HG02981 (cell line): ENCODE measurements around the gene CELA3A.
A peak's percentile ranks its signal among the peaks of the same experiment; 100 is the strongest.
"Not testable (repeated sequence)": the region's sequence is repeated elsewhere in the genome, so short reads cannot be mapped to it uniquely, and the experiment has no call there.

ENCODE experiments used
- ATAC-seq: cut with Tn5 transposase; IDR thresholded peaks from one replicate; pipeline ENCODE4 v1.9.1; 2021; ENCODE audit warnings: mild to moderate bottlenecking, moderate library complexity; ENCODE audit not compliant: unreplicated experiment

The CELA3A gene

GRCh38 chr1:22001409-22001808, at the start of gene CELA3A:
TSS of gene CELA3A (plus strand) at chr1:22001657. CDS start at chr1:22001675, 18 bp downstream.
- no peak for ATAC-seq

- ATAC-seq = no peak
Measured at GRCh38 chr1:21952786-21953520, 48.5 kb upstream of the CELA3A start.

GRCh38 chr1:21955058-21955457, 46.4 kb upstream of the CELA3A start:
- no peak for ATAC-seq

- ATAC-seq = no peak
Measured at GRCh38 chr1:21955501-21956281, 45.8 kb upstream of the CELA3A start.

GRCh38 chr1:21956720-21957552, 44.5 kb upstream of the CELA3A start:
- ATAC-seq = no peak

- ATAC-seq = no peak
Measured at GRCh38 chr1:21961337-21961736, 40.1 kb upstream of the CELA3A start.

- no peak for ATAC-seq
Measured at GRCh38 chr1:21961799-21962198, 39.7 kb upstream of the CELA3A start.

GRCh38 chr1:21963477-21964217, 37.8 kb upstream of the CELA3A start:
- peak; percentile 73 for ATAC-seq

GRCh38 chr1:21966247-21967000, 35.0 kb upstream of the CELA3A start:
- ATAC-seq = no peak

GRCh38 chr1:21967216-21967615, 34.2 kb upstream of the CELA3A start:
- not testable (repeated sequence) for ATAC-seq

GRCh38 chr1:21969066-21969465, 32.4 kb upstream of the CELA3A start:
- not testable (repeated sequence) for ATAC-seq

GRCh38 chr1:21970523-21970922, 30.9 kb upstream of the CELA3A start:
- ATAC-seq = not testable (repeated sequence)

GRCh38 chr1:21972973-21973441, 28.4 kb upstream of the CELA3A start:
- not testable (repeated sequence) for ATAC-seq

- not testable (repeated sequence) for ATAC-seq
Measured at GRCh38 chr1:21973948-21974347, 27.5 kb upstream of the CELA3A start.

- ATAC-seq = not testable (repeated sequence)
Measured at GRCh38 chr1:21974699-21975098, 26.8 kb upstream of the CELA3A start.

- not testable (repeated sequence) for ATAC-seq
Measured at GRCh38 chr1:21975296-21975695, 26.2 kb upstream of the CELA3A start.

- not testable (repeated sequence) for ATAC-seq
Measured at GRCh38 chr1:21976703-21977239, 24.7 kb upstream of the CELA3A start, which contains the start of gene CELA3B. TSS of gene CELA3B (plus strand) at chr1:21977022. CDS start at chr1:21977040, 18 bp downstream.

- not testable (repeated sequence) for ATAC-seq
Measured at GRCh38 chr1:21978209-21978608, 23.2 kb upstream of the CELA3A start.
